HCT116 (cell line): ENCODE measurements around the gene FGFBP1. TPM values are rescaled to one million over a fixed set of nuclear protein-coding genes. Genes with fewer than 3 reads are reported as not detected.

ENCODE experiments used
- ATAC-seq: fragments of 200-7000 bp; cut with Tn5 transposase; 2 replicates; pipeline ENCODE4 v1.9.1; 2020; ENCODE audit warnings: mild to moderate bottlenecking, moderate library complexity
- BruUV-seq: library from RNA; stranded (reverse); fragments of 400-500 nt; replicated peaks from 2 replicates; lab custom pipeline; 2021; lab: Mats Ljungman, UMichigan
- CTCF ChIA-PET: fragments of 300-600 bp; sonication (Branson Sonifier 250); formaldehyde crosslinking; loops from one replicate; lab custom pipeline; 2021; ENCODE audit warnings: antibody characterized with exemption; lab: Charles Lee
- POLR2A ChIA-PET: fragments of 300-600, 350-600 bp; sonication (Branson Sonifier 250); formaldehyde crosslinking; loops from one replicate; lab custom pipeline; 2021; ENCODE audit warnings: antibody characterized with exemption; lab: Charles Lee
- RAD21 ChIA-PET, 2 experiments: fragments of 300-600 bp; sonication (Branson Sonifier 250); formaldehyde crosslinking; loops; one replicate each; lab custom pipeline; 2023; ENCODE audit warnings: low total read pairs in 2 of 2; ENCODE audit not compliant: uncharacterized antibody in 2 of 2, unreplicated experiment in 2 of 2, low non-redundant PET in 1 of 2; lab: Charles Lee
- DNase-seq: peaks from one replicate; pipeline ENCODE4 v3.0.0-alpha.2; 2010; ENCODE audit warnings: low read depth, low spot score
- H2AFZ ChIP-seq: fragments of 200-600 bp; shearing (Covaris generic), sonication (generic); 2 replicates; pipeline ENCODE4 v1.6.1; 2017; ENCODE audit warnings: low read depth, mixed run types, mixed read lengths, antibody characterized with exemption, low read length; ENCODE audit not compliant: poor library complexity, severe bottlenecking
- H3K27ac ChIP-seq: 2 replicates; pipeline ENCODE4 v1.5.1; 2012; ENCODE audit warnings: low read depth, low read length
- H3K27me3 ChIP-seq: fragments of 200-600 bp; sonication (generic); 2 replicates; pipeline ENCODE4 v1.6.1; 2016; ENCODE audit warnings: mixed run types, low read length, mixed read lengths; ENCODE audit not compliant: insufficient read depth
- H3K36me3 ChIP-seq, 2 experiments: fragments of 200-500 bp in 1 of 2; fragments of 200-600 bp in 1 of 2; sonication (Bioruptor generic) in 1 of 2; sonication (generic) in 1 of 2; 2 replicates each; pipeline versions ENCODE4 v1.5.1 to v1.6.1; 2014 to 2016; ENCODE audit warnings: low read length in 2 of 2, inconsistent platforms in 1 of 2, mixed read lengths in 1 of 2, mixed run types in 1 of 2; ENCODE audit not compliant: insufficient read depth in 2 of 2, control insufficient read depth in 1 of 2
- H3K4me1 ChIP-seq, 2 experiments: fragments of 200-600 bp in 1 of 2; sonication (generic) in 1 of 2; 2 replicates each; pipeline versions ENCODE4 v1.5.1 to v1.6.1; 2012 to 2017; ENCODE audit warnings: low read length in 2 of 2, inconsistent platforms in 1 of 2, mild to moderate bottlenecking in 1 of 2, mixed read lengths in 1 of 2, mixed run types in 1 of 2, moderate library complexity in 1 of 2; ENCODE audit not compliant: insufficient read depth in 2 of 2, control insufficient read depth in 1 of 2
- H3K4me2 ChIP-seq: fragments of 200-600 bp; sonication (generic); 2 replicates; pipeline ENCODE4 v1.6.1; 2017; ENCODE audit warnings: mixed run types, low read length, mixed read lengths
- H3K4me3 ChIP-seq, 2 experiments: fragments of 200-600 bp in 1 of 2; sonication (generic) in 1 of 2; replicated peaks in 1 of 2; 2 replicates each; pipeline ENCODE4 v1.5.1; 2011 to 2016; ENCODE audit warnings: low read length in 2 of 2, control low read depth in 1 of 2, low read depth in 1 of 2, mild to moderate bottlenecking in 1 of 2, mixed read lengths in 1 of 2, mixed run types in 1 of 2
- H3K79me2 ChIP-seq: fragments of 200-600 bp; sonication (generic); 2 replicates; pipeline ENCODE4 v1.6.1; 2017; ENCODE audit warnings: mild to moderate bottlenecking, mixed run types, low read length, moderate library complexity, mixed read lengths; ENCODE audit not compliant: insufficient read depth
- H3K9ac ChIP-seq: fragments of 200-600 bp; sonication (generic); 2 replicates; pipeline ENCODE4 v1.6.1; 2016; ENCODE audit warnings: low read length, mixed read lengths
- H3K9me2 ChIP-seq: fragments of 200-600 bp; sonication (generic), shearing (Covaris generic); 2 replicates; pipeline ENCODE4 v1.6.1; 2017; ENCODE audit warnings: mixed run types, mild to moderate bottlenecking, moderate library complexity; ENCODE audit not compliant: insufficient read depth
- H3K9me3 ChIP-seq, 2 experiments: fragments of 200-500 bp in 1 of 2; fragments of 200-600 bp in 1 of 2; sonication (Bioruptor generic) in 1 of 2; sonication (generic) in 1 of 2; 2 replicates each; pipeline ENCODE4 v1.6.1; 2014 to 2017; ENCODE audit warnings: low read length in 2 of 2, mixed read lengths in 2 of 2, inconsistent platforms in 1 of 2, low read depth in 1 of 2, mild to moderate bottlenecking in 1 of 2, mixed run types in 1 of 2, moderate library complexity in 1 of 2; ENCODE audit not compliant: control insufficient read depth in 1 of 2, insufficient read depth in 1 of 2
- H4K20me1 ChIP-seq: fragments of 200-600 bp; sonication (generic), shearing (Covaris generic); 2 replicates; pipeline ENCODE4 v1.6.1; 2017; ENCODE audit warnings: mixed run types, mild to moderate bottlenecking, moderate library complexity; ENCODE audit not compliant: insufficient read depth
- CEBPB ChIP-seq: IDR thresholded peaks from 2 replicates; pipeline ENCODE4 v1.6.1; 2012; ENCODE audit warnings: low read depth
- CTCF ChIP-seq, 3 experiments: fragments of 200-600 bp in 1 of 3; sonication (generic) in 1 of 3; IDR thresholded peaks in 2 of 3; conservative IDR thresholded peaks in 1 of 3; 2 replicates each; pipeline ENCODE4 v1.5.1; 2012 to 2017; ENCODE audit warnings: low read depth in 2 of 3, low read length in 2 of 3, antibody characterized with exemption in 1 of 3, borderline replicate concordance in 1 of 3, control low read depth in 1 of 3, mild to moderate bottlenecking in 1 of 3, mixed read lengths in 1 of 3, mixed run types in 1 of 3, moderate library complexity in 1 of 3; ENCODE audit not compliant: insufficient read depth in 1 of 3
- EGR1 ChIP-seq: IDR thresholded peaks from 2 replicates; pipeline ENCODE4 v1.6.1; 2012; ENCODE audit warnings: low read depth
- EZH2 ChIP-seq: fragments of 200-600 bp; sonication (generic); IDR thresholded peaks from 2 replicates; pipeline ENCODE4 v1.6.1; 2017; ENCODE audit warnings: antibody characterized with exemption, mixed run types
- EZH2phosphoT487 ChIP-seq: fragments of 200-600 bp; IDR thresholded peaks from 2 replicates; pipeline ENCODE4 v1.6.1; 2018; ENCODE audit warnings: antibody characterized with exemption, borderline replicate concordance
- FOSL1 ChIP-seq: IDR thresholded peaks from 2 replicates; pipeline ENCODE4 v1.6.1; 2012; ENCODE audit warnings: low read depth
- JUND ChIP-seq: IDR thresholded peaks from 2 replicates; pipeline ENCODE4 v1.6.1; 2012
- RAD21 ChIP-seq: IDR thresholded peaks from 2 replicates; pipeline ENCODE4 v1.6.1; 2012; ENCODE audit warnings: low read depth, mild to moderate bottlenecking
- REST ChIP-seq: IDR thresholded peaks from 2 replicates; pipeline ENCODE4 v1.6.1; 2012; ENCODE audit warnings: low read depth
- SIN3A ChIP-seq: IDR thresholded peaks from 2 replicates; pipeline ENCODE4 v1.6.1; 2012; ENCODE audit warnings: low read depth
- YY1 ChIP-seq: IDR thresholded peaks from 2 replicates; pipeline ENCODE4 v1.6.1; 2011; ENCODE audit warnings: low read length, low read depth, moderate library complexity, mild to moderate bottlenecking; ENCODE audit not compliant: insufficient replicate concordance; ENCODE audit errors: extremely low read depth
- ZBTB33 ChIP-seq: IDR thresholded peaks from 2 replicates; pipeline ENCODE4 v1.6.1; 2011; ENCODE audit warnings: mild to moderate bottlenecking, low read length, moderate library complexity; ENCODE audit not compliant: insufficient replicate concordance; ENCODE audit errors: extremely low read depth
- intact Hi-C: fragments of 100-400 bp; cut with micrococcal nuclease; formaldehyde crosslinking; loops from 2 replicates; pipeline ENCODE4 v1.10.0; 2022
- total RNA-seq: library from RNA; stranded (reverse); gene quantifications from one replicate; pipeline ENCODE4 v1.2.1, GENCODE V29; 2021; ENCODE audit not compliant: unreplicated experiment

Gene FGFBP1
- total RNA-seq, 1 experiment from 2014 or later, result 8.7 TPM

- intact Hi-C loops, result loop anchor here (5.0 kb wide), 1 partner anchor 43 kb away; no protein-coding TSS in a partner anchor
- CTCF ChIA-PET, result no interaction called here
Measured at GRCh38 chr4:15935504-15936402, 2.8 kb downstream of the FGFBP1 start.

GRCh38 chr4:15934259-15934658, 4.3 kb downstream of the FGFBP1 start:
- no peaks in the 10 kb centered on the region for H3K9me2 ChIP-seq
- no peaks in the 10 kb centered on the region for H3K9me3 ChIP-seq
- RAD21 ChIA-PET, result no interaction called here
- no peak overlapping the region for H2AFZ ChIP-seq
- BruUV-seq, result no TSS peak
- no peaks in the 10 kb centered on the region for H4K20me1 ChIP-seq
- ATAC-seq (no peak), DNase-seq (no peak)
- H3K27ac ChIP-seq, result no peak overlapping the region
- H3K4me2 ChIP-seq, result no peak overlapping the region
- intact Hi-C loops, result no loop called here
- CTCF ChIA-PET, result interaction anchor here (1.1 kb wide), 1 partner anchor 52 kb away, joined by 4 read pairs; no protein-coding TSS in a partner anchor
- no peak overlapping the region for H3K9ac ChIP-seq
- POLR2A ChIA-PET, result no interaction called here
- TF ChIP-seq EGR1, result no peak
- TF ChIP-seq CTCF (IDR thresholded peaks at IDR 0.05 in 2 of 3, conservative IDR thresholded peaks at IDR 0.05 in 1 of 3; ENCODE audit: borderline replicate concordance in 1 of 3, insufficient read depth in 1 of 3, low read depth in 2 of 3, low read length in 2 of 3), result no peak
- no peak for TF ChIP-seq JUND
- TF ChIP-seq SIN3A, result no peak
- TF ChIP-seq ZBTB33, result no peak
- TF ChIP-seq RAD21, result no peak
- no peak for TF ChIP-seq CEBPB
- no peak for TF ChIP-seq EZH2phosphoT487
- TF ChIP-seq FOSL1, result no peak
- TF ChIP-seq REST, result no peak
- no peaks in the 10 kb centered on the region for H3K27me3 ChIP-seq
- no peaks in the 10 kb centered on the region for H3K36me3 ChIP-seq
- no peaks in the 10 kb centered on the region for H3K79me2 ChIP-seq
- H3K4me3 ChIP-seq, result no peak overlapping the region
- peaks cover 11 to 25% of the 10 kb centered on the region in 2 experiments for H3K4me1 ChIP-seq

More at GRCh38 chr4:15935504-15936402, 2.8 kb downstream of the FGFBP1 start:
- no peak for ATAC-seq
- Histone ChIP-seq H3K9ac (no peak overlapping the region), H3K27ac (no peak overlapping the region), H4K20me1 (no peaks in the 10 kb centered on the region), H3K4me3 (no peak overlapping the region), H3K27me3 (no peaks in the 10 kb centered on the region), H3K4me2 (no peak overlapping the region), H3K36me3 (no peaks in the 10 kb centered on the region), H3K9me3 (no peaks in the 10 kb centered on the region), H3K79me2 (no peaks in the 10 kb centered on the region), H3K9me2 (no peaks in the 10 kb centered on the region), H2AFZ (no peak overlapping the region), H3K4me1 (peaks cover 11 to 28% of the 10 kb centered on the region in 2 experiments)
- DNase-seq, result no peak
- TF ChIP-seq EZH2 (no peak), YY1 (no peak)
- ChIA-PET RAD21 (no interaction called here), POLR2A (no interaction called here)
- no TSS peak for BruUV-seq
